Measurements from ENCODE around the gene MAP7D1.

- TF ChIP-seq CTCF (IDR thresholded peaks at IDR 0.05; ENCODE audit: insufficient read depth, low read length, poor library complexity, severe bottlenecking) (no peak), EZH2phosphoT487 (conservative IDR thresholded peaks at IDR 0.05; ENCODE audit: low read length) (no peak)
Observed at GRCh38 chr1:36198641-36199040, 42.7 kb downstream of the MAP7D1 start.

All from SU-DHL-6 (cell line).